GM12878 (cell line): Measurements from ENCODE around the gene H2AZ1.

Experiments used
- ATF3 ChIP-seq: IDR thresholded peaks from 2 replicates; pipeline ENCODE4 v1.6.1; 2011; ENCODE audit warnings: low read depth, mild to moderate bottlenecking, low read length, moderate library complexity, borderline replicate concordance; ENCODE audit errors: extremely low read depth
- CREB1 ChIP-seq: IDR thresholded peaks from 2 replicates; pipeline ENCODE4 v1.6.1; 2012; ENCODE audit warnings: low read depth, mild to moderate bottlenecking, inconsistent platforms
- CTCF ChIP-seq, 3 experiments: IDR thresholded peaks in 2 of 3; conservative IDR thresholded peaks in 1 of 3; 2 replicates each; pipeline ENCODE4 v1.5.1; 2011; ENCODE audit warnings: low read depth in 3 of 3, low read length in 3 of 3, mild to moderate bottlenecking in 3 of 3, control low read depth in 2 of 3, moderate library complexity in 2 of 3, inconsistent platforms in 1 of 3, mixed read lengths in 1 of 3; ENCODE audit not compliant: control insufficient read depth in 2 of 3, insufficient read depth in 1 of 3; ENCODE audit errors: extremely low read depth in 1 of 3
- EP300 ChIP-seq, 2 experiments: fragments of 150-350 bp in 1 of 2; IDR thresholded peaks; 2 replicates each; pipeline ENCODE4 v1.6.1; 2011 to 2012; ENCODE audit warnings: low read depth in 2 of 2, low read length in 2 of 2, borderline replicate concordance in 1 of 2, improper control_type of control experiment in 1 of 2, inconsistent platforms in 1 of 2; ENCODE audit not compliant: control insufficient read depth in 1 of 2
- JUNB ChIP-seq: IDR thresholded peaks from 2 replicates; pipeline ENCODE4 v1.6.1; 2016; ENCODE audit warnings: antibody characterized with exemption, mild to moderate bottlenecking
- MTA3 ChIP-seq: IDR thresholded peaks from 2 replicates; pipeline ENCODE4 v1.6.1; 2012; ENCODE audit warnings: low read length, inconsistent platforms, borderline replicate concordance
- MYC ChIP-seq: IDR thresholded peaks from 2 replicates; pipeline ENCODE4 v1.6.1; 2011; ENCODE audit warnings: mild to moderate bottlenecking, low read length, moderate library complexity, inconsistent platforms; ENCODE audit not compliant: insufficient read depth, insufficient replicate concordance, insufficient read length, severe bottlenecking
- WRNIP1 ChIP-seq: IDR thresholded peaks from 2 replicates; pipeline ENCODE4 v1.6.1; 2011; ENCODE audit warnings: low read depth, low read length, improper control_type of control experiment, borderline replicate concordance
- YY1 ChIP-seq: IDR thresholded peaks from 2 replicates; pipeline ENCODE4 v1.6.1; 2011; ENCODE audit warnings: low read depth, mild to moderate bottlenecking, low read length
- TF ChIP-seq, protein P1 (sequence below): IDR thresholded peaks from 2 replicates; pipeline ENCODE4 v1.6.1; 2012; ENCODE audit warnings: low read depth, low read length, improper control_type of control experiment

DNA sequence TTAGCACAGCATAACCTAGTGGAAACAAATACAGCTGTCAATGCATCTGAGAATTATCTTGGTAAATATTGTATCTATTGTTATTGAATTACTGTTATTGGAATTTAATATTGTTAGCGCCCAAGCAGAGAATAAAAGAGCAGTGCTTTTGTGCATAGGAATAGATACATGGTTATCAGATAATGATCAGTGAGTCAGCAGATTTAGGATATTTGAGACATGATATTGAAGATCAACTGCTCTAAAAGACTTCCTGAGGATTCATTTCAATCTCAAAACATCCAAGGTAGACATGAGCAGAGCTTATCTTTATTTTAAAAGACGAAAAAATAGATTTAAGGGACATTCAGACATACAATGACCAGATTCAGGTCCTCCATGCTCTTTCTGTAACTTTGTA is 10.6 kb upstream of the H2AZ1 start:
- TF ChIP-seq WRNIP1 (no peak), JUNB (no peak), YY1 (no peak), MYC (no peak), CREB1 (no peak), EP300 (IDR thresholded peaks at IDR 0.05; ENCODE audit: borderline replicate concordance in 1 of 2, control insufficient read depth in 1 of 2, low read depth in 2 of 2, low read length in 2 of 2) (no peak), ATF3 (no peak), MTA3 (no peak), CTCF (IDR thresholded peaks at IDR 0.05 in 2 of 3, conservative IDR thresholded peaks at IDR 0.05 in 1 of 3; ENCODE audit: control insufficient read depth in 2 of 3, extremely low read depth in 1 of 3, insufficient read depth in 1 of 3, low read depth in 3 of 3, low read length in 3 of 3) (no peak)
- TF ChIP-seq, protein P1, sequence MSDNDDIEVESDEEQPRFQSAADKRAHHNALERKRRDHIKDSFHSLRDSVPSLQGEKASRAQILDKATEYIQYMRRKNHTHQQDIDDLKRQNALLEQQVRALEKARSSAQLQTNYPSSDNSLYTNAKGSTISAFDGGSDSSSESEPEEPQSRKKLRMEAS, result no peak
